VCaP (cell line): ENCODE data around the gene RANBP10.
A peak's percentile ranks its signal among the peaks of the same experiment; 100 is the strongest.

Experiments used
- H3K27ac ChIP-seq: fragments of 450-650 bp; 2 replicates; pipeline ENCODE4 v1.5.1; 2017
- CTCF ChIP-seq: fragments of 450-650 bp; conservative IDR thresholded peaks from 2 replicates; pipeline ENCODE4 v1.5.1; 2017; ENCODE audit warnings: mild to moderate bottlenecking, moderate library complexity

Gene RANBP10

DNA sequence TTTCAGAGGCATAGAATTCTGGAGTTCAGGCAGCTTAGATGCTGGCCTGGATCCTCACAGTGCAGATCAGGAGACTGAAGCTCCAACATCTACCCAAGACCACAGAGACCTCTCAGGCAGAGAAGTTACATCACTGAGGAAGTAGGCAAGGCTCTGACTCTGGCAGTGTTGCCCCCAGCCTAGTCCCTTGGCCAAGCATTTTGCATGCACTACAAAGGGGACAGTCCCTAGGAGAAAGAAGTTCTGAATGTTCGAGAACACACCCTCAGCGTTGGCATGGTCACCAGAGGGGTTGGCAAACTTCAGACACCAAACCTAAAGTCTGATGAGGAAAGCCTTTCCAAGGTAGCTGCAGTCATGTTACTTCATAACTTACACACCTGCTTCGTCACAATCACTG is 2.5 kb downstream of the RANBP10 start:
- H3K27ac ChIP-seq, result peak overlapping the region; percentile 76; the same call in 1 of the 2 replicates
- no peak for TF ChIP-seq CTCF

DNA sequence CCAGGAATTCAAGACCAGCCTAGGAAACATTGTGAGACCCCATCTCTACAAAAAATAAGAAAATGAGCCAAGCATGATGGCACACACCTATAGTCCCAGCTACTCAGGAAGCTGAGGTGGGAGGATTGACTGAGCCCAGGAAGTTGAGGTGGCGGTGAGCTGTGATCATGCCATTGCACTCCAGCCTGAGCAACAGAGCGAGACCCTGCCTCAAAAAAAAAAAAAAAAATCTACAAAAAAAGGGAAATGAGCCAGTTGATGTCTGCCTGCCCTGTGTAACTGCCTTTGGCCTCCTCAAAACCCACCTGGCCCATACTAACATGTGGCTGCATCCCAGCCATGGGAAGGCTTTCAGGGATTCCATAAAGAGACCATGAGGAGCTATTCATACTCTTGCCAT is 4.5 kb downstream of the RANBP10 start:
- H3K27ac ChIP-seq, result no peak overlapping the region
- no peak for TF ChIP-seq CTCF

GRCh38 chr16:67801241-67801640 is 5.1 kb downstream of the RANBP10 start:
- TF ChIP-seq CTCF, result no peak

GRCh38 chr16:67800338-67800926 is 5.9 kb downstream of the RANBP10 start:
- no peak for TF ChIP-seq CTCF
- no peak overlapping the region for H3K27ac ChIP-seq

More at GRCh38 chr16:67801241-67801640, 5.1 kb downstream of the RANBP10 start:
- no peak overlapping the region for H3K27ac ChIP-seq

GRCh38 chr16:67796099-67796718 is 10.2 kb downstream of the RANBP10 start:
- TF ChIP-seq CTCF, result no peak
- no peak overlapping the region for H3K27ac ChIP-seq

DNA sequence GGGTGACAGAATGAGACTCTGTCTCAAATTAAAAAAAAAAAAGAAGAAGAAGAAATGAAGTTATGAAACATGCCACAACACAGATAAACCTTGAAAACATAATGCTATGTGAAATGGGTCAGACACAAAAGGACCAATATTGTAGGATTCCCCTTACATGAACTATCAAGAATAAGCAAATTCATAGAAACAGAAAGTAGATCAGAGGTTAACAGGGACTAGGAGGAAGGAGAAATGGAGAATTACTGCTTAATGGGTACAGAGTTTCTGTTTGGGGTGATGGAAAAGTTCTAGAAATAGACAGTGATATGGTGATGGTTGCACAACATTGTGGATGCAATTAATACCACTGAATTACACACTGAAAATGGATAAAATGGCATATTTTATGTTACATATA is 16.3 kb downstream of the RANBP10 start:
- TF ChIP-seq CTCF, result no peak
- no peak overlapping the region for H3K27ac ChIP-seq

DNA sequence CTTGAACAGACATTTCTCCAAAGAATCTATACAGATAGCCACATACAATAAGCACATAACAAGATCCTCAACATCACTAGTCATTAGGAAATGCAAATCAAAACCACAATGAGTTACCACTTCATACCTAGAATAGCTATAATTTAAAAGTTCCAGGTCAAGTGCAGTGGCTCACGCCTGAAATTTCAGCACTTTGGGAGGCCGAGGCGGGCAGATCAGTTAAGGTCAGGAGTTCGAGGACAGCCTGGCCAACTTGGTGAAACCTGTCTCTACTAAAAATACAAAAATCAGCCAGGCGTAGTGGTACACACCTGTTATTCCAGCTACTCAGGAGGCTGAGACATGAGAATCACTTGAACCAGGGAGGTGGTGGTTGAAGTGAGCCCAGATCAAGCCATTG is 19.9 kb downstream of the RANBP10 start:
- H3K27ac ChIP-seq, result no peak overlapping the region
- TF ChIP-seq CTCF, result no peak
